Neural progenitor cell (in vitro differentiated cells): ENCODE data around the gene LYZL6. TPM values are rescaled to one million over a fixed set of nuclear protein-coding genes. Genes with fewer than 3 reads are reported as not detected.

Experiments used
- DNase-seq: peaks from one replicate; pipeline ENCODE4 v3.0.0-alpha.2; 2016; ENCODE audit warnings: low spot score
- H2AFZ ChIP-seq: fragments of 200-600 bp; sonication (generic); replicated peaks from 2 replicates; pipeline ENCODE4 v1.6.1; 2016; ENCODE audit warnings: antibody characterized with exemption
- H3F3A ChIP-seq: fragments of 200-600 bp; sonication (generic); 2 replicates; pipeline ENCODE4 v1.6.1; 2016; ENCODE audit warnings: antibody characterized with exemption, low read depth
- H3K27ac ChIP-seq: fragments of 200-600 bp; sonication (generic); 2 replicates; pipeline ENCODE4 v1.5.1; 2016; ENCODE audit warnings: mild to moderate bottlenecking
- H3K27me3 ChIP-seq: fragments of 200-600 bp; sonication (generic); 2 replicates; pipeline ENCODE4 v1.6.1; 2016; ENCODE audit warnings: mild to moderate bottlenecking, moderate library complexity
- H3K36me3 ChIP-seq: fragments of 200-600 bp; sonication (generic); 2 replicates; pipeline ENCODE4 v1.5.1; 2016
- H3K4me1 ChIP-seq: fragments of 200-600 bp; sonication (generic); 2 replicates; pipeline ENCODE4 v1.6.1; 2016; ENCODE audit warnings: mixed run types
- H3K4me2 ChIP-seq: fragments of 200-600 bp; sonication (generic); 2 replicates; pipeline ENCODE4 v1.6.1; 2016
- H3K4me3 ChIP-seq: fragments of 200-600 bp; sonication (generic); 2 replicates; pipeline ENCODE4 v1.5.1; 2016
- H3K79me2 ChIP-seq: fragments of 200-600 bp; sonication (generic); 2 replicates; pipeline ENCODE4 v1.6.1; 2016; ENCODE audit warnings: low read depth
- H3K9ac ChIP-seq: fragments of 200-600 bp; sonication (generic); 2 replicates; pipeline ENCODE4 v1.6.1; 2016
- H3K9me3 ChIP-seq: fragments of 200-600 bp; sonication (generic); 2 replicates; pipeline ENCODE4 v1.5.1; 2016; ENCODE audit warnings: low read depth
- H4K20me1 ChIP-seq: fragments of 200-600 bp; sonication (generic); 2 replicates; pipeline ENCODE4 v1.6.1; 2016; ENCODE audit warnings: low read depth
- H3K27ac Mint-ChIP-seq: 3 replicates; pipeline ENCODE4 v1.8.0; 2021; ENCODE audit warnings: mixed read lengths
- H3K27me3 Mint-ChIP-seq: 2 replicates; pipeline ENCODE4 v1.8.0; 2022; ENCODE audit warnings: low read depth, mild to moderate bottlenecking, inconsistent platforms, moderate library complexity, mixed read lengths; ENCODE audit not compliant: insufficient read depth
- H3K36me3 Mint-ChIP-seq: 3 replicates; pipeline ENCODE4 v1.8.0; 2021; ENCODE audit warnings: mixed read lengths
- H3K4me1 Mint-ChIP-seq: 3 replicates; pipeline ENCODE4 v1.8.0; 2021; ENCODE audit warnings: mixed read lengths
- H3K4me3 Mint-ChIP-seq: 3 replicates; pipeline ENCODE4 v1.8.0; 2021; ENCODE audit warnings: mild to moderate bottlenecking, moderate library complexity, mixed read lengths
- H3K9me3 Mint-ChIP-seq: 3 replicates; pipeline ENCODE4 v1.8.0; 2020; ENCODE audit warnings: mixed read lengths
- EZH2 ChIP-seq: fragments of 200-600 bp; sonication (generic); IDR thresholded peaks from 2 replicates; pipeline ENCODE4 v1.6.1; 2017; ENCODE audit warnings: antibody characterized with exemption, mild to moderate bottlenecking, moderate library complexity
- EZH2phosphoT487 ChIP-seq: fragments of 200-600 bp; sonication (generic); IDR thresholded peaks from 2 replicates; pipeline ENCODE4 v1.6.1; 2017; ENCODE audit warnings: antibody characterized with exemption
- total RNA-seq: library from RNA; depleted of rRNA; stranded (reverse); fragments of >200 nt; gene quantifications from 2 replicates; pipeline ENCODE4 v1.2.3, GENCODE V29; 2015; ENCODE audit warnings: low replicate concordance
- TF ChIP-seq, protein P1 (sequence below): fragments of 200-600 bp; sonication (generic); IDR thresholded peaks from 2 replicates; pipeline ENCODE4 v1.5.1; 2017; ENCODE audit warnings: antibody characterized with exemption, mild to moderate bottlenecking

LYZL6 gene
- total RNA-seq, 1 donor from 2014 or later = not detected

DNA sequence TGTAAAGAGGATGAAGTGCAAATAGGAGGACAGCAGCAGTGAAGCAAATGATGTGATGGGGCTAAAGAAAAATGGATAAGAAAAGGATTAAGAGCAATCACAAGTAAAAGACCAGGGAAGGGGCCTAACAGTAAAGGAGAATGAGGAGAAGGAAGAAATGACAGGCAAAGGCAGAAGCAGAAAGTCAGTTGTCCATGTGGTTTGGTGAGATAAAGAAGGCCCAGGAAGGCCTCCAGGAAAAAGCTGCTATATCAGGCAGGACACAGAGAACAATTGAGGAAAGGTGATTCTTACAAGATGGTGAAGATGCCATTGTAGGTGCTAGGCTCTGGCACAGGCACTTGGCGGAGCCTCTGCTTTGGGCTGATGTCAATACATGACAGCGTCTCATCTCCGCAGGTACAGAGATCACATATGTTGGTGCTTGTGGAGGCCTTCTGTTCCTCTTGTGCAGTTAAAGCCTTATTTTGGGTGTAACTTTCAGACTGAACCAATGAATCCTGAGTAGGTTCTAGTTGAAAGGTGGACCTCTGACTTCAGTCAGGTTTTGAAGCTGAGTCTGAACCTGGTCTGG, 31.1 kb downstream of the LYZL6 start:
- Histone ChIP-seq H3K4me3 (no peak overlapping the region), H3K9ac (no peak overlapping the region), H3K27ac (no peak overlapping the region), H3K36me3 (no peaks in the 10 kb centered on the region), H2AFZ (no peak overlapping the region), H3F3A (no peaks in the 10 kb centered on the region), H3K4me1 (no peaks in the 10 kb centered on the region), H4K20me1 (no peaks in the 10 kb centered on the region), H3K79me2 (no peaks in the 10 kb centered on the region), H3K4me2 (no peak overlapping the region), H3K9me3 (no peaks in the 10 kb centered on the region), H3K27me3 (no peaks in the 10 kb centered on the region)
- no peak overlapping the region for H3K4me3 Mint-ChIP-seq
- no peak for DNase-seq
- H3K9me3 Mint-ChIP-seq = peaks cover 23% of the 10 kb centered on the region
- H3K4me1 Mint-ChIP-seq = peaks cover 11% of the 10 kb centered on the region
- no peak overlapping the region for H3K27ac Mint-ChIP-seq
- TF ChIP-seq, protein P1, sequence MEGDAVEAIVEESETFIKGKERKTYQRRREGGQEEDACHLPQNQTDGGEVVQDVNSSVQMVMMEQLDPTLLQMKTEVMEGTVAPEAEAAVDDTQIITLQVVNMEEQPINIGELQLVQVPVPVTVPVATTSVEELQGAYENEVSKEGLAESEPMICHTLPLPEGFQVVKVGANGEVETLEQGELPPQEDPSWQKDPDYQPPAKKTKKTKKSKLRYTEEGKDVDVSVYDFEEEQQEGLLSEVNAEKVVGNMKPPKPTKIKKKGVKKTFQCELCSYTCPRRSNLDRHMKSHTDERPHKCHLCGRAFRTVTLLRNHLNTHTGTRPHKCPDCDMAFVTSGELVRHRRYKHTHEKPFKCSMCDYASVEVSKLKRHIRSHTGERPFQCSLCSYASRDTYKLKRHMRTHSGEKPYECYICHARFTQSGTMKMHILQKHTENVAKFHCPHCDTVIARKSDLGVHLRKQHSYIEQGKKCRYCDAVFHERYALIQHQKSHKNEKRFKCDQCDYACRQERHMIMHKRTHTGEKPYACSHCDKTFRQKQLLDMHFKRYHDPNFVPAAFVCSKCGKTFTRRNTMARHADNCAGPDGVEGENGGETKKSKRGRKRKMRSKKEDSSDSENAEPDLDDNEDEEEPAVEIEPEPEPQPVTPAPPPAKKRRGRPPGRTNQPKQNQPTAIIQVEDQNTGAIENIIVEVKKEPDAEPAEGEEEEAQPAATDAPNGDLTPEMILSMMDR = no peak
- TF ChIP-seq EZH2phosphoT487 (no peak), EZH2 (no peak)
- H3K27me3 Mint-ChIP-seq = peaks cover 7% of the 10 kb centered on the region
- H3K36me3 Mint-ChIP-seq = peaks cover 2% of the 10 kb centered on the region

DNA sequence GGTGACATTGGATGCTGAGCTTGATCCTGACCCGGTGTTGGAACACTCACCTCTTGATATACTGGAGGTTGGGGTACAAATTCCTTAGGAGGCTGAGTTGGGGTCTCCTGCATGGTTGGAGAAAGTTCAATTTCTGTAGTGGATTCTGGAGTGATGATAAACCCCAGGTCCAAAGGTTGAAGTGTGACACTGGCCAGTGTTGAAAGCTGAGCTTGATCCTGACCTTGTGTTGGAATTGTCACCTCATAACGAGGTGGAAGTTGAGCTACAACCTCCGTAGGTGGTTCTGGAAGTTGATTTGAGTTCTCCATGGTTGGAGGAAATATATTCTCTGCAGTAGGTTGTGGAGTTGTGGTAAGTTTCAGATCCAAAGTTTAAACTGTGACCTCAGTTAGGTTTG, 34.1 kb downstream of the LYZL6 start:
- H3K79me2 ChIP-seq = no peaks in the 10 kb centered on the region
- no peak overlapping the region for H3K4me2 ChIP-seq
- H3K9ac ChIP-seq = no peak overlapping the region
- H4K20me1 ChIP-seq = no peaks in the 10 kb centered on the region
- no peaks in the 10 kb centered on the region for H3K4me1 ChIP-seq
- H3K4me1 Mint-ChIP-seq = no peaks in the 10 kb centered on the region
- no peak overlapping the region for H3K4me3 ChIP-seq
- no peak overlapping the region for H2AFZ ChIP-seq
- no peaks in the 10 kb centered on the region for H3K36me3 ChIP-seq
- TF ChIP-seq EZH2phosphoT487 = no peak
- no peak for TF ChIP-seq EZH2
- TF ChIP-seq, protein P1 = no peak
- no peak for DNase-seq
- H3K9me3 ChIP-seq = no peaks in the 10 kb centered on the region
- H3K4me3 Mint-ChIP-seq = no peak overlapping the region
- H3K27ac ChIP-seq = no peak overlapping the region
- no peaks in the 10 kb centered on the region for H3F3A ChIP-seq
- no peaks in the 10 kb centered on the region for H3K27me3 ChIP-seq
- no peaks in the 10 kb centered on the region for H3K36me3 Mint-ChIP-seq
- peaks cover 8% of the 10 kb centered on the region for H3K9me3 Mint-ChIP-seq
- H3K27me3 Mint-ChIP-seq = peaks cover 4% of the 10 kb centered on the region
- H3K27ac Mint-ChIP-seq = no peak overlapping the region

DNA sequence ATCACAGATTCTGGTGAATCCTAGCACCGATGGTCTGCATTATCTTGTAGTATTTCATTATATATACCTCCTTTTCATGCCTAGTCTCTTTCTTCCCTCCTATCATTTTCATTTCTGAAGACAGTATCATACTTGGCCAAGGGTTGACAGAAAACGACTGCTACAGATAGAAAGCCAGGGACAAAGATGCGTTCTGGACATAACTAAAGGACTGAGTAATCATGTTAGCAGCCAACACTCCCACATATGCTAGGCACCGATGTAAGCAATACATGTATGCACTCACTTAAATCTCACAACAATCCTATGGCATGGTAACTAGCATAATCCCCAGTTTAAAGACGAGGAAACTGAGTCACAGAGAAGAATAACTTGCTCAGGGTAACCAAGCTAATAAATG, 35.8 kb downstream of the LYZL6 start:
- TF ChIP-seq, protein P1 = no peak
- no peak for TF ChIP-seq EZH2
- no peak for TF ChIP-seq EZH2phosphoT487
- no peaks in the 10 kb centered on the region for H3K4me1 Mint-ChIP-seq
- no peaks in the 10 kb centered on the region for H3K79me2 ChIP-seq
- no peak overlapping the region for H3K4me2 ChIP-seq
- H3K27ac Mint-ChIP-seq = no peak overlapping the region
- no peaks in the 10 kb centered on the region for H3K36me3 ChIP-seq
- no peaks in the 10 kb centered on the region for H3K36me3 Mint-ChIP-seq
- H3K4me3 ChIP-seq = no peak overlapping the region
- no peak for DNase-seq
- H3K9ac ChIP-seq = no peak overlapping the region
- H3K27me3 Mint-ChIP-seq = peaks cover 4% of the 10 kb centered on the region
- no peak overlapping the region for H3K4me3 Mint-ChIP-seq
- no peaks in the 10 kb centered on the region for H3F3A ChIP-seq
- H4K20me1 ChIP-seq = no peaks in the 10 kb centered on the region
- H3K27me3 ChIP-seq = no peaks in the 10 kb centered on the region
- H2AFZ ChIP-seq = no peak overlapping the region
- H3K9me3 ChIP-seq = no peaks in the 10 kb centered on the region
- H3K9me3 Mint-ChIP-seq = no peaks in the 10 kb centered on the region
- no peak overlapping the region for H3K27ac ChIP-seq
- H3K4me1 ChIP-seq = no peaks in the 10 kb centered on the region
